ENCODE results near the gene RBM4. TPM values are rescaled to one million over a fixed set of nuclear protein-coding genes. Genes with fewer than 3 reads are reported as not detected.

RBM4 gene
- total RNA-seq, 3 donors from 2014 or later (not counting 1 experiment from before 2014, with no cell fraction given) = 219 to 241 (median 224) TPM

GRCh38 chr11:66629356-66629755, 9.1 kb upstream of the RBM4 start:
- no peaks in the 10 kb centered on the region for H3K27me3 ChIP-seq (ENCODE audit: control insufficient read depth, insufficient read depth, low read length)
- intact Hi-C loops (cut with micrococcal nuclease) = no loop called here
- no peaks in the 10 kb centered on the region for H3K27me3 Mint-ChIP-seq (ENCODE audit: low read depth in 2 of 2)
- peak overlapping the region; percentile 49 to 54 for H3K27ac Mint-ChIP-seq
- H3K36me3 Mint-ChIP-seq = no peaks in the 10 kb centered on the region
- DNase-seq = no peak
- H3K4me1 ChIP-seq (ENCODE audit: control insufficient read depth, insufficient read depth, low read length) = peaks cover 16% of the 10 kb centered on the region
- no peaks in the 10 kb centered on the region for H3K9me3 ChIP-seq (ENCODE audit: control insufficient read depth, insufficient read depth, low read length)
- peaks cover 66% of the 10 kb centered on the region for H3K36me3 ChIP-seq (ENCODE audit: control insufficient read depth, insufficient read depth, low read length)
- no peak overlapping the region for H3K4me3 Mint-ChIP-seq
- peaks cover 30 to 51% of the 10 kb centered on the region in 2 donors for H3K4me1 Mint-ChIP-seq
- H3K9me3 Mint-ChIP-seq = no peaks in the 10 kb centered on the region
- no peak overlapping the region for H3K4me3 ChIP-seq (ENCODE audit: low read length)
- no peak for ATAC-seq
- WGBS (ENCODE audit: insufficient coverage) = 86% methylated on average over 1 of the region's 2 CpGs
- no peak overlapping the region for H3K27ac ChIP-seq (ENCODE audit: low read length)
- no peak for TF ChIP-seq CTCF (IDR thresholded peaks at IDR 0.05)

GRCh38 chr11:66631883-66632282, 6.6 kb upstream of the RBM4 start:
- no peaks in the 10 kb centered on the region for H3K27me3 ChIP-seq (ENCODE audit: control insufficient read depth, insufficient read depth, low read length)
- TF ChIP-seq CTCF (IDR thresholded peaks at IDR 0.05) = no peak
- Mint-ChIP-seq H3K27ac (peak overlapping the region in 1 of 2 donors; percentile 52), H3K4me3 (no peak overlapping the region), H3K36me3 (no peaks in the 10 kb centered on the region), H3K27me3 (ENCODE audit: low read depth in 2 of 2) (no peaks in the 10 kb centered on the region), H3K4me1 (peaks cover 30 to 39% of the 10 kb centered on the region in 2 donors), H3K9me3 (no peaks in the 10 kb centered on the region)
- H3K27ac ChIP-seq (ENCODE audit: low read length) = no peak overlapping the region
- DNase-seq (no peak), ATAC-seq (no peak)
- no peaks in the 10 kb centered on the region for H3K9me3 ChIP-seq (ENCODE audit: control insufficient read depth, insufficient read depth, low read length)
- intact Hi-C loops (cut with micrococcal nuclease) = no loop called here
- peaks cover 40% of the 10 kb centered on the region for H3K36me3 ChIP-seq (ENCODE audit: control insufficient read depth, insufficient read depth, low read length)
- peaks cover 2% of the 10 kb centered on the region for H3K4me1 ChIP-seq (ENCODE audit: control insufficient read depth, insufficient read depth, low read length)
- H3K4me3 ChIP-seq (ENCODE audit: low read length) = no peak overlapping the region
- WGBS (ENCODE audit: insufficient coverage) = 95% methylated on average over 6 of the region's 6 CpGs

- Mint-ChIP-seq H3K4me3 (no peak overlapping the region), H3K27ac (no peak overlapping the region), H3K27me3 (ENCODE audit: low read depth in 2 of 2) (no peaks in the 10 kb centered on the region), H3K4me1 (peaks cover 35 to 37% of the 10 kb centered on the region in 2 donors), H3K36me3 (no peaks in the 10 kb centered on the region), H3K9me3 (no peaks in the 10 kb centered on the region)
- no peak for ATAC-seq
- Histone ChIP-seq H3K36me3 (ENCODE audit: control insufficient read depth, insufficient read depth, low read length) (peaks cover 30% of the 10 kb centered on the region), H3K9me3 (ENCODE audit: control insufficient read depth, insufficient read depth, low read length) (no peaks in the 10 kb centered on the region), H3K4me3 (ENCODE audit: low read length) (no peak overlapping the region), H3K4me1 (ENCODE audit: control insufficient read depth, insufficient read depth, low read length) (peaks cover 9% of the 10 kb centered on the region), H3K27me3 (ENCODE audit: control insufficient read depth, insufficient read depth, low read length) (no peaks in the 10 kb centered on the region), H3K27ac (ENCODE audit: low read length) (no peak overlapping the region)
- intact Hi-C loops (cut with micrococcal nuclease) = no loop called here
- WGBS (ENCODE audit: insufficient coverage) = 68% methylated on average over 2 of the region's 2 CpGs
- no peak for DNase-seq
- TF ChIP-seq CTCF (IDR thresholded peaks at IDR 0.05) = no peak
These were observed 5.6 kb upstream of the RBM4 start for GRCh38 chr11:66632952-66633351.

- intact Hi-C loops (cut with micrococcal nuclease) = no loop called here
- ATAC-seq = no peak
- no peak for TF ChIP-seq CTCF (IDR thresholded peaks at IDR 0.05)
- peak overlapping the region in 1 of 2 donors; percentile 88 for H3K27ac Mint-ChIP-seq
- no peak overlapping the region for H3K4me3 ChIP-seq (ENCODE audit: low read length)
- H3K36me3 Mint-ChIP-seq = peaks cover 9% of the 10 kb centered on the region
- no peak overlapping the region for H3K27ac ChIP-seq (ENCODE audit: low read length)
- H3K9me3 ChIP-seq (ENCODE audit: control insufficient read depth, insufficient read depth, low read length) = no peaks in the 10 kb centered on the region
- H3K27me3 Mint-ChIP-seq (ENCODE audit: low read depth in 2 of 2) = no peaks in the 10 kb centered on the region
- H3K4me3 Mint-ChIP-seq = no peak overlapping the region
- peaks cover 27% of the 10 kb centered on the region for H3K36me3 ChIP-seq (ENCODE audit: control insufficient read depth, insufficient read depth, low read length)
- 89% methylated on average over 3 of the region's 3 CpGs for WGBS (ENCODE audit: insufficient coverage)
- peak in 1 of 2 donors; percentile 10 for DNase-seq
- H3K4me1 ChIP-seq (ENCODE audit: control insufficient read depth, insufficient read depth, low read length) = peaks cover 28% of the 10 kb centered on the region
- H3K4me1 Mint-ChIP-seq = peaks cover 44 to 53% of the 10 kb centered on the region in 2 donors
- no peaks in the 10 kb centered on the region for H3K9me3 Mint-ChIP-seq
- no peaks in the 10 kb centered on the region for H3K27me3 ChIP-seq (ENCODE audit: control insufficient read depth, insufficient read depth, low read length)
These were observed 2.1 kb upstream of the RBM4 start for GRCh38 chr11:66636411-66636810.
